Glomerular visceral epithelial cell (primary cell): ENCODE data around the gene FOXN4.

Experiments
- DNase-seq: peaks from one replicate; pipeline ENCODE4 v3.0.0-alpha.2; 2016; ENCODE audit errors: extremely low spot score

Gene FOXN4

GRCh38 chr12:109258607-109259544, 50.2 kb downstream of the FOXN4 start:
- no peak for DNase-seq

DNA sequence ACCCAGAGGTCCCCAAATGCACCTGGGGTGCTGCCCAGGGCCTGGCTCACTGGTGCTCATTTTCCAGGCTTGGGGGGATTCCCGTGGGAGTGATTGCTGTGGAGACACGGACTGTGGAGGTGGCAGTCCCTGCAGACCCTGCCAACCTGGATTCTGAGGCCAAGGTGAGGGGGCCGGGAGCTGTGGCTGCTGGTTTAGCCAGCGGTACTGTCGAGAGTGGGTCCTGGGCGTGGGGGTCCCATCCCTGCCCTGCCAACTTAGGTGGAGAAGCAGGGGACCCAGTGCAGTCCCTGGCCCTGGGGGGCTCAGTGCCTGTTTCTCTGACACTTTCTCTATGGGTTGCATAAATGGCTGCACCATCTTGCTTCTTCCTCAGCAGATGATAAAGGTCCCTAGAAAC, 50.9 kb downstream of the FOXN4 start:
- DNase-seq, result no peak

DNA sequence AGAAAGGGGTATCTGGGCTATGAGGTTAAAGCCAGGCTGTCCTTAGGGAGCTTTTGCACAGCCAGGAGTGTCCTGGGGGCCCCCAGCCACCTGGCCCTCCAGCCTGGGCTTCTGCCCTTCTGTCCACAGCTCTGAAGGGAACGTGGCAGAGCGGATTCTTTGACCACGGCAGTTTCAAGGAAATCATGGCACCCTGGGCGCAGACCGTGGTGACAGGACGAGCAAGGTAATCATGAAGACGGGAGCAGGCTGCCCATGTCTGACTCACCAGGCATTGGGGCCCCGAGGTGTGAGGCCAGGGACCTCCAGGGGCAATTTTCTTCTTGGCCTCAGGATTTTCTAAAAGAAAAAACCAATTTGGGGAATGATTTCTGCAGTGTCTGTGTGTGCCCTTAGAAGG, 53.1 kb downstream of the FOXN4 start:
- DNase-seq, result no peak

DNA sequence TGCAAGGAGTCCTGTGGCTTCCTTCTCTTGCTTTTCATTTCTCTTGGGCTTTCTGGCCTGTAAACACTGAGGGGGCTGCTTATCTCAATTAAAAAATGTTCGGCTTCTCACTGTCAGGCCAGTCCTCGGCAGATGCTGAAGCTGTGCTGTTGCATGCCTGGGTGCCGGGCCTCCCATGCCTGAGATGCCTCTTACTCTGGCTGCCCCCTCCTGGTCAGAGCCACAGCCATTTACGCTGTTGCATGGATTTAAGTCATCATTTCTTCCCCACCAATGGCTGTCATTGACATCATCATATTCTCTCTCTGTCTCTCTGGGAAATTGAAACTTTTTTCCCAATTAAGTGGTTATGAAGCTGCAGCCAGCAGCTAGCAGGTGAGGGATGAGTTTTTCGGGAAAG, 53.7 kb downstream of the FOXN4 start:
- DNase-seq, result no peak

DNA sequence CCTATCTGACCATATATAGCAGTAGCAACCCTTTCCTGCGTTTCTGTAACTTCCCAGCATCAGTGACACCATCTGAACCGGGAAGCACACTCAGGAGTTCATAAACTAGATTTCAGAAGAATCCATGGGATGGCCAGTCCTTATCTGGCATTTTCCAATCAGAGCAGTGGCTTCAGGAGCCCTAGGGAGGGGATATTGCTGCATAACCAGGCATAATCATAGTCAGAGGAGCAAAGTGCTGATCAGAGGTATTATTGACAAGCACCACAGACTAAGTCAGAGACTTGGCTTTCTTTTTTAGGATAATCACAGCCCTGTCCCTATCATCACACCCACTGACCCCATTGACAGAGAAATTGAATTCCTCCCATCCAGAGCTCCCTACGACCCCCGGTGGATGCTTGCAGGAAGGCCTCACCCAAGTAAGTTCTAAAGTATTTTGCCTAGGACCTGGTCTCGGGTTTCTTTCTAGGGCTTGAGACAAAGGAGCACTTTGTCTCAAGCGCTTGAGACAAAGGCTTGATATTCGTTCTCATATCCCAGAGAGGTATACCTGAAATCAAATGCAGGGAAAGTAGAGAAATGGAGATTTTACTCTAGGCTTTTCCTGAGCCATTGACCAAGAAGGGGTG, 55.1 kb downstream of the FOXN4 start:
- DNase-seq, result no peak

DNA sequence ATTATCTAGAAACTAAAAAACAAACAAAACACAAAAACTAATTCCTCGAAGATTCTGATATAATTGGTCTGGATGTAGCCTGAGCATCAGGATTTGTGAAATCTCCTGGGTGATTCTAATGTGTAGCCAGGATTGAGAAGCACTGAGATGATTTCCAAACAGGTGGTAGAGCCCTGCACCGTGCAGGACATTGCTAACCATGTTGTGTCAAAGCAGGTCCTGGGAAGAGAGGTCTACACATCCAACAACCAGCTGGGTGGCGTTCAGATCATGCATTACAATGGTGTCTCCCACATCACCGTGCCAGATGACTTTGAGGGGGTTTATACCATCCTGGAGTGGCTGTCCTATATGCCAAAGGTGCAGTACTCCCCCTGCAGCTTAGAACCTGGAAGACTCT, 56.3 kb downstream of the FOXN4 start:
- DNase-seq, result no peak

DNA sequence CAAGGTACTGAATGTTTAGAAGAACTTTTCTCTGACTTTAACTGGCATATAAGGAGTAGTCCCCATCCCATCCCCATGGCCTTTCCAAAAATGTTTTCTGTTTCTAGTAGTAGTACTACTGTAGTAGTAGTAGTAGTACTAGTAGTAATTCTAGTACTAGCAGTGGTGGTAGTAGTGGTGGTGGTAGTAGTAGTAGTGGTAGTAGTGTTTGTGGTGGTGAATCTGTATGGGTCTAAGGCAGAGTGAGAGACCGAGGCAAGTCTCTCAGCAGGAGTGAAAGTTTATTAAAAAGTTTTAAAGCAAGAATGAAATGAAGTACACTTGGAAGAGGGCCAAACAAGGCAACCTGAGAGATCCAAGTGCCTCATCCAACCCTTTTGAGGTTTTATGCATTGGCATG, 58.6 kb downstream of the FOXN4 start:
- no peak for DNase-seq

- no peak for DNase-seq
Observed at GRCh38 chr12:109247831-109248654, 61.0 kb downstream of the FOXN4 start.

GRCh38 chr12:109246221-109246620, 62.9 kb downstream of the FOXN4 start:
- DNase-seq, result no peak

DNA sequence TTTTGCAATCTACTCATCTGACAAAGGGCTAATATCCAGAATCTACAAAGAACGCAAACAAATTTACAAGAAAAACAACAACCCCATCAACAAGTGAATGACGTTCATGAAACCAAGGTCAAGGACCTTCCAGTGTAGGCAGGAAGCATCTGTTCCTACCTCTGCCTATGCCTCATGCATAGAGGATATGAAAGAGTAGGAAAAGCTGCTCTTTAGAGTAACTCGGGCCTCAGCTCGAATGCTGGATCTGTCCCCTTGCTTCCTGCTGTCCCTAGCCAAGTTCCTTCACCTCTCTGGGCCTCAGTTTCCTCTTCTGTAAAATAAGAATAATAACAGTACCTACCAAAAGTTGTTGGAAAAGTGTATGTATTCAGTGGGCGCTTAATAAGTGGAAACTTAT, 65.0 kb downstream of the FOXN4 start:
- no peak for DNase-seq

GRCh38 chr12:109241936-109242335, 67.1 kb downstream of the FOXN4 start:
- DNase-seq, result no peak

GRCh38 chr12:109240365-109240764, 68.7 kb downstream of the FOXN4 start:
- DNase-seq, result no peak

DNA sequence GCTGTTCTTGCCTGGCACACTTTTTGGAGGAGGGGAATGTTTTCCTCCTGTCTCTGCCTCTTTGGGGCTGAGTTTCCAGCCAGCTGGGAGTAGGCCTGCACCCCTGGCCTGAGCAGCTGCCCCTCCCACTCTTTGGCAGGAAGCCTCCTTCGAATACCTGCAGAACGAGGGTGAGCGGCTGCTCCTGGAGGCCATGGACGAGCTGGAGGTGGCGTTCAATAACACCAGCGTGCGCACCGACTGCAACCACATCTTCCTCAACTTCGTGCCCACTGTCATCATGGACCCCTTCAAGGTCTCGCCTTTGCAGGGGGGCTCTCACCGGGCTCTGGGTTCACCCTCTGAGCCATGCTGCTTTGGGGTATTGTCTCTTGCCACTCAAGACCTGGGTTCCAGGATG, 69.4 kb downstream of the FOXN4 start:
- DNase-seq, result no peak

- peak; percentile 36 for DNase-seq
Observed at GRCh38 chr12:109239179-109239578, 69.9 kb downstream of the FOXN4 start.

- no peak for DNase-seq
Observed at GRCh38 chr12:109236257-109236656, 72.8 kb downstream of the FOXN4 start.

DNA sequence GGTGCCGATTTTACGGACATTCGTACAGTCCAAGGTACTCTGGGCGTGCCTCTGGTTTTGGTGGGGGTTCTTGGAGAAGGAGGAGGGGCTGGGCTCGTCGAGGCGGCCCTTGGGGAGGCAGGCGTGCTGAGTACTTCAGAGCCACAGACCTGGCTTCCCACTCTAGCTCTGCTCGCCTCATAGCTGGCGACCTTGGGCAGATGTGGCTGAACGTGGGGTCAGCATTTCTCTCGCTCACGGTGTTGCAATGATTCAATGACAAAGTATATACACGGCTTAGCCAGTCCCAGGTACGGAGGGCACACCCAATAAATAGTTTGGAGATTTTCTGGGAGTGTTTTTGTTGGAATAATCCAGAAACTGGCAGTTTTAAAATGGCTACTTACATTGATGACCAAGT, 75.1 kb downstream of the FOXN4 start:
- DNase-seq, result no peak

- DNase-seq, result no peak
Observed at GRCh38 chr12:109232731-109233130, 76.4 kb downstream of the FOXN4 start.

- DNase-seq, result no peak
Observed at GRCh38 chr12:109230193-109230592, 78.9 kb downstream of the FOXN4 start.

DNA sequence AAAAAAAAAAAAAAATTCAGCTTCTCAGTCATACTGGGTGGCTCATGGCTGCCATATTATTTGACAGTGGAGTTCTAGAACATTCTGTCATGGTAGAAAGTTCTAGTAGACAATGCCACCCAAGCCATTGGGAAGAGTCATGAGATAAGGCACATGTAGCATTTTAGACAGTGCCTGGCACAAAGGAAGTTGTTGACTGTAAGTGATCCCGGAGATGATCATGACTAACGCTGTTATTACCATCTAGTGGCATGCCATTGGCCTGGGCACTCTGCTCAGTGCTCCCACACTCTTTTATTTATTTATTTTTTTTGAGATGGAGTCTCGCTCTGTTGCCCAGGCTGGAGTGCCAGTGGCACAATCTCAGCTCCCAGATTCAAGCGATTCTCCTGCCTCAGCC, 80.4 kb downstream of the FOXN4 start:
- no peak for DNase-seq
